GM12878 (cell line): ENCODE data around the gene FETUB. TPM values are rescaled to one million over a fixed set of nuclear protein-coding genes. Genes with fewer than 3 reads are reported as not detected.
"Not testable (repeated sequence)": the region's sequence is repeated elsewhere in the genome, so short reads cannot be mapped to it uniquely, and the experiment has no call there.

Experiments used
- ATAC-seq: fragments of 200-7000 bp; cut with Tn5 transposase; 3 replicates; pipeline ENCODE4 v1.9.1; 2020; ENCODE audit warnings: mild to moderate bottlenecking, moderate library complexity
- BruUV-seq: library from RNA; stranded (reverse); fragments of 400-500 nt; replicated peaks from 2 replicates; lab custom pipeline; 2021; lab: Mats Ljungman, UMichigan
- CTCF ChIA-PET: fragments of 300-600 bp; sonication (Branson Sonifier 250); formaldehyde crosslinking; extraction: SDS; loops from one replicate; lab custom pipeline; 2021; ENCODE audit warnings: inconsistent platforms; lab: Yijun Ruan, JAX
- POLR2A ChIA-PET: fragments of 350-600 bp; formaldehyde crosslinking; extraction: SDS; loops from one replicate; lab custom pipeline; 2021; ENCODE audit warnings: inconsistent platforms; lab: Charles Lee
- RAD21 ChIA-PET: fragments of 300-600 bp; sonication (Branson Sonifier 250); formaldehyde crosslinking; loops from one replicate; lab custom pipeline; 2023; ENCODE audit warnings: antibody characterized with exemption; ENCODE audit not compliant: unreplicated experiment; lab: Charles Lee
- SMC1A ChIA-PET: fragments of 300-600 bp; sonication (Branson Sonifier 250); formaldehyde crosslinking; loops from one replicate; lab custom pipeline; 2023; ENCODE audit not compliant: unreplicated experiment, uncharacterized antibody; lab: Charles Lee
- DNase-seq: peaks from one replicate; pipeline ENCODE4 v3.0.0-alpha.2; 2011; ENCODE audit warnings: low read depth, low spot score
- FAIRE-seq: peaks from 3 replicates; lab custom pipeline; 2011; peaks lifted over from hg19 to GRCh38; lab: Jason Lieb, UNC
- H2AFZ ChIP-seq: 2 replicates; pipeline ENCODE4 v1.6.0; 2011; ENCODE audit warnings: low read depth, low read length, control low read depth; ENCODE audit not compliant: control insufficient read depth
- H3K27ac ChIP-seq: 2 replicates; pipeline ENCODE4 v1.5.1; 2011; ENCODE audit warnings: control low read depth; ENCODE audit not compliant: control insufficient read depth, insufficient read depth
- H3K27me3 ChIP-seq, 2 experiments: replicated peaks in 1 of 2; 2 replicates each; pipeline versions ENCODE4 v1.6.0 to v1.6.1; 2011; ENCODE audit warnings: low read length in 1 of 2; ENCODE audit not compliant: control insufficient read depth in 2 of 2, insufficient read depth in 2 of 2
- H3K36me3 ChIP-seq, 2 experiments: 2 replicates each; pipeline ENCODE4 v1.5.1; 2011; ENCODE audit warnings: low read length in 1 of 2; ENCODE audit not compliant: control insufficient read depth in 2 of 2, insufficient read depth in 2 of 2
- H3K4me1 ChIP-seq: 2 replicates; pipeline ENCODE4 v1.6.1; 2011; ENCODE audit warnings: mild to moderate bottlenecking, low read length, moderate library complexity, mixed read lengths; ENCODE audit not compliant: control insufficient read depth, insufficient read depth
- H3K4me2 ChIP-seq: 2 replicates; pipeline ENCODE4 v1.6.0; 2011; ENCODE audit warnings: control low read depth; ENCODE audit not compliant: control insufficient read depth, insufficient read depth
- H3K4me3 ChIP-seq: fragments of 200-600 bp; sonication (generic); 2 replicates; pipeline ENCODE4 v1.5.1; 2016
- H3K79me2 ChIP-seq: 2 replicates; pipeline ENCODE4 v1.6.0; 2011; ENCODE audit warnings: low read length; ENCODE audit not compliant: control insufficient read depth, insufficient read depth
- H3K9ac ChIP-seq: 2 replicates; pipeline ENCODE4 v1.8.0; 2011; ENCODE audit warnings: low read length, control low read depth, mixed read lengths; ENCODE audit not compliant: control insufficient read depth, insufficient read depth
- H3K9me3 ChIP-seq: replicated peaks from 3 replicates; pipeline ENCODE4 v1.5.1; 2011; ENCODE audit warnings: mild to moderate bottlenecking, low read length; ENCODE audit not compliant: control insufficient read depth, insufficient read depth
- H4K20me1 ChIP-seq: 2 replicates; pipeline ENCODE4 v1.6.0; 2011; ENCODE audit not compliant: control insufficient read depth, insufficient read depth
- CTCF ChIP-seq, 3 experiments: IDR thresholded peaks in 2 of 3; conservative IDR thresholded peaks in 1 of 3; 2 replicates each; pipeline ENCODE4 v1.5.1; 2011; ENCODE audit warnings: low read depth in 3 of 3, low read length in 3 of 3, mild to moderate bottlenecking in 3 of 3, control low read depth in 2 of 3, moderate library complexity in 2 of 3, inconsistent platforms in 1 of 3, mixed read lengths in 1 of 3; ENCODE audit not compliant: control insufficient read depth in 2 of 3, insufficient read depth in 1 of 3; ENCODE audit errors: extremely low read depth in 1 of 3
- NFIC ChIP-seq: IDR thresholded peaks from 2 replicates; pipeline ENCODE4 v1.6.1; 2012; ENCODE audit warnings: low read depth, mild to moderate bottlenecking, inconsistent platforms, low read length, moderate library complexity
- ZNF384 ChIP-seq: IDR thresholded peaks from 2 replicates; pipeline ENCODE4 v1.6.1; 2012; ENCODE audit warnings: low read depth, mild to moderate bottlenecking, low read length, improper control_type of control experiment, borderline replicate concordance
- WGBS: methylation state at CpG from one replicate; pipeline ENCODE4 v1.1.6; 2016; ENCODE audit warnings: low lambda C conversion rate; ENCODE audit not compliant: insufficient replicate concordance, insufficient coverage; ENCODE audit errors: missing lambda C conversion rate; 5-methylcytosine and 5-hydroxymethylcytosine counted together
- in situ Hi-C: fragments of 300-500 bp; cut with MboI; formaldehyde crosslinking; loops from 9 replicates; pipeline ENCODE4 v1.14.3; 2018; ENCODE audit warnings: mixed read lengths
- intact Hi-C: fragments of 100-400 bp; cut with micrococcal nuclease; formaldehyde crosslinking; loops from one replicate; pipeline ENCODE4 v1.14.2; 2022; ENCODE audit not compliant: unreplicated experiment
- polyA plus RNA-seq, 11 experiments: library from polyadenylated mRNA; depleted of rRNA in 4 of 11; unstranded in 6 of 11; stranded (reverse) in 5 of 11; fragments of >200 nt; fragmentation: Nextera tagmentation in 4 of 11; fragmentation: Illumina TruSeq in 1 of 11; extraction: Ambion mirVana in 4 of 11; extraction: Trizol in 1 of 11; gene quantifications; 1 replicate in 1 of 11; 2 replicates in 10 of 11; pipeline versions ENCODE4 v1.2.1 to v1.2.3, GENCODE V29; 2011 to 2016; ENCODE audit warnings: inconsistent platforms in 2 of 11, missing spikeins in 2 of 11, low read depth in 1 of 11
- total RNA-seq, 4 experiments: library from RNA; depleted of rRNA in 3 of 4; stranded (reverse); fragments of >200 nt in 3 of 4; fragmentation: Illumina TruSeq in 1 of 4; extraction: Trizol in 1 of 4; gene quantifications; 2 replicates each; pipeline versions ENCODE4 v1.2.1 to v1.2.3, GENCODE V29; 2013 to 2021

The FETUB gene
- total and polyA plus RNA-seq, 10 of the 15 experiments (the other 5 are each of a cell fraction or from before 2014, with no cell fraction given), result not detected

GRCh38 chr3:186633481-186633880 is 6.7 kb upstream of the FETUB start:
- Histone ChIP-seq H2AFZ (no peak overlapping the region), H3K4me2 (no peak overlapping the region), H3K79me2 (no peaks in the 10 kb centered on the region), H3K27ac (no peak overlapping the region), H3K9me3 (no peaks in the 10 kb centered on the region), H4K20me1 (no peaks in the 10 kb centered on the region), H3K36me3 (no peaks in the 10 kb centered on the region), H3K27me3 (peaks cover 0 to 3% of the 10 kb centered on the region in 2 experiments; a peak in 3 of 4 replicates), H3K4me3 (no peak overlapping the region), H3K4me1 (no peaks in the 10 kb centered on the region), H3K9ac (no peak overlapping the region)
- in situ Hi-C loops (no loop called here), intact Hi-C loops (no loop called here)
- POLR2A ChIA-PET, result no interaction called here
- no peak for TF ChIP-seq NFIC
- TF ChIP-seq ZNF384, result no peak
- no peak for TF ChIP-seq CTCF (IDR thresholded peaks at IDR 0.05 in 2 of 3, conservative IDR thresholded peaks at IDR 0.05 in 1 of 3; ENCODE audit: control insufficient read depth in 2 of 3, extremely low read depth in 1 of 3, insufficient read depth in 1 of 3, low read depth in 3 of 3, low read length in 3 of 3)
- no peak for DNase-seq
- no TSS peak for BruUV-seq
- ATAC-seq, result no peak
- CTCF ChIA-PET, result interaction anchor here (1.1 to 5.6 kb wide), 2 partner anchors 17 to 291 kb away, joined by 4 to 33 read pairs; no protein-coding TSS in a partner anchor
- SMC1A ChIA-PET, result no interaction called here
- RAD21 ChIA-PET, result interaction anchor here (1.2 kb wide), 1 partner anchor 17 kb away, joined by 4 read pairs; no protein-coding TSS in a partner anchor
- FAIRE-seq, result no peak

- H3K9me3 ChIP-seq, H3K4me1 ChIP-seq, in situ Hi-C loops, intact Hi-C loops, SMC1A ChIA-PET, H3K4me2 ChIP-seq, FAIRE-seq, H3K36me3 ChIP-seq, BruUV-seq, H2AFZ ChIP-seq, POLR2A ChIA-PET, RAD21 ChIA-PET, DNase-seq, H4K20me1 ChIP-seq, H3K9ac ChIP-seq, H3K79me2 ChIP-seq, H3K4me3 ChIP-seq, H3K27me3 ChIP-seq, ATAC-seq, H3K27ac ChIP-seq: not testable (repeated sequence)
- WGBS, result 95% methylated on average over 5 of the region's 5 CpGs
- CTCF ChIA-PET, result interaction anchor here (0.9 to 1.1 kb wide), 3 partner anchors 17 to 291 kb away, joined by 3 to 4 read pairs (median 4); no protein-coding TSS in a partner anchor
Observed at GRCh38 chr3:186634207-186634606, 6.0 kb upstream of the FETUB start.
